SH-SY5Y (cell line): ENCODE data around the gene NKD2.

Experiments used
- GATA2 ChIP-seq: IDR thresholded peaks from 2 replicates; pipeline ENCODE4 v1.6.1; 2011; ENCODE audit warnings: mild to moderate bottlenecking, low read depth, low read length
- GATA3 ChIP-seq: IDR thresholded peaks from 2 replicates; pipeline ENCODE4 v1.6.1; 2011; ENCODE audit warnings: low read depth, mild to moderate bottlenecking, low read length, moderate library complexity

DNA sequence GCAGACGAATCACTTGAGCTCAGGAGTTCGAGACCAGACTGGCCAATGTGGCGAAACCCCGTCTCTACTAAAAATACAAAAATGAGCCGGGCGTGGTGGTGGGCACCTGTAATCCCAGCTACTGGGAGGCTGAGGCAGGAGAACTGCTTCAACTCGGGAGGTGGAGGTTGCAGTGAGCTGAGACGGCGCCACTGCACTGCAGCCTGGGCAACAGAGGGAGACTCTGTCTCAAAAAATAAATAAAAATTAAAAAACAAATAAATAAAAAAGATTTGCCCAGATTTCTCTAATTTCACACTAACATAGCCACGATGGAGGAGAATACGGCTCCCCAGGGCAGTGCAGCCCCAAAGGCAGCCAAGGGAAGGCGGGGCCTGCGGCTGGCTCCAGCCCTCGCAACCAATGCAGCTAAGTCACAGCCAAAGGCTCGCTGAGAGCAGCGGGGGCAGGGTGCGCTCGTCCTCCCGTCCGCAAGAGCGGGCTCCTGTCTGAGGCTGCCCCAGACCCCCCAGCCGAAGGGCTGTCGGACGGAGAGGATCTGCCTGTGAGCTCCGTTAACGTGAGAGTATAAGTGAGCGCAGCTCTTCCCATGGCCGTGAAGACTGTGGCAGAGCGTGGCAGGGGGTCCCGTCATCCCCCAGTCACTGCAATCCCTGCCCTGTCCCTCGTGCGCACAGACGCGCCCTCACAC is 59.7 kb downstream of the NKD2 start:
- TF ChIP-seq GATA3 (no peak), GATA2 (no peak)
